MM.1S (cell line): ENCODE data around the gene PGGHG.

Experiments used
- EZH2 ChIP-seq: fragments of 300-600 bp; sonication (generic); optimal IDR thresholded peaks from 2 replicates; pipeline ENCODE3; 2017; ENCODE audit warnings: low read depth, mild to moderate bottlenecking, antibody characterized with exemption, low read length, mixed read lengths
- EZH2phosphoT487 ChIP-seq: fragments of 300-600 bp; sonication (generic); IDR thresholded peaks from 2 replicates; pipeline ENCODE4 v1.6.1; 2018; ENCODE audit warnings: antibody characterized with exemption, low read length
- TF ChIP-seq, protein P1 (sequence below): fragments of 300-600 bp; sonication (generic); IDR thresholded peaks from 2 replicates; pipeline ENCODE4 v1.5.1; 2016; ENCODE audit warnings: antibody characterized with exemption, low read length, mixed read lengths

DNA sequence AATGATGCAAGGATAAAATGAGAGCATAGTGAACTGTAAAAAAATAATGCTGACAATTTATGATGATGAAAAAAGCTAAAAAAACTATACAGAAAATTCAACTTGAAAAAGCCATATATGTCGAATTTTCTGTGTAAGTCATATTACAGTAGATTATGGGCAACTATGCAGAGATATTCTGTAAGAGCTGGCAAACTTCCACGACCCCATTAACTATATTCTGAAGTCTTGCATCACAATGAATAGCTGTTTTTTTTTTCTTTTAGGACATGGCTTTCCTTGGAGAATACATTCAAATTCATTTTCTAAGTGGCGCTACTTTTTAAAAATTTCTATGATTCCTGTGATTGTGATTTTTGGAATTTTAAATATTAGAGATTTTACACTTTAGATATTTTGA is 33.8 kb upstream of the PGGHG start:
- TF ChIP-seq, protein P1, sequence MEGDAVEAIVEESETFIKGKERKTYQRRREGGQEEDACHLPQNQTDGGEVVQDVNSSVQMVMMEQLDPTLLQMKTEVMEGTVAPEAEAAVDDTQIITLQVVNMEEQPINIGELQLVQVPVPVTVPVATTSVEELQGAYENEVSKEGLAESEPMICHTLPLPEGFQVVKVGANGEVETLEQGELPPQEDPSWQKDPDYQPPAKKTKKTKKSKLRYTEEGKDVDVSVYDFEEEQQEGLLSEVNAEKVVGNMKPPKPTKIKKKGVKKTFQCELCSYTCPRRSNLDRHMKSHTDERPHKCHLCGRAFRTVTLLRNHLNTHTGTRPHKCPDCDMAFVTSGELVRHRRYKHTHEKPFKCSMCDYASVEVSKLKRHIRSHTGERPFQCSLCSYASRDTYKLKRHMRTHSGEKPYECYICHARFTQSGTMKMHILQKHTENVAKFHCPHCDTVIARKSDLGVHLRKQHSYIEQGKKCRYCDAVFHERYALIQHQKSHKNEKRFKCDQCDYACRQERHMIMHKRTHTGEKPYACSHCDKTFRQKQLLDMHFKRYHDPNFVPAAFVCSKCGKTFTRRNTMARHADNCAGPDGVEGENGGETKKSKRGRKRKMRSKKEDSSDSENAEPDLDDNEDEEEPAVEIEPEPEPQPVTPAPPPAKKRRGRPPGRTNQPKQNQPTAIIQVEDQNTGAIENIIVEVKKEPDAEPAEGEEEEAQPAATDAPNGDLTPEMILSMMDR, result no peak
- TF ChIP-seq EZH2 (no peak), EZH2phosphoT487 (no peak)
